SIG-M5 treated with dmso at 0.1 percent for 504 hours (cell line): ENCODE results near the gene PXK.

Experiments
- DNase-seq: peaks from one replicate; lab custom pipeline; 2025; ENCODE audit not compliant: unreplicated experiment; lab: John Stamatoyannopoulos, UW

PXK gene

DNA sequence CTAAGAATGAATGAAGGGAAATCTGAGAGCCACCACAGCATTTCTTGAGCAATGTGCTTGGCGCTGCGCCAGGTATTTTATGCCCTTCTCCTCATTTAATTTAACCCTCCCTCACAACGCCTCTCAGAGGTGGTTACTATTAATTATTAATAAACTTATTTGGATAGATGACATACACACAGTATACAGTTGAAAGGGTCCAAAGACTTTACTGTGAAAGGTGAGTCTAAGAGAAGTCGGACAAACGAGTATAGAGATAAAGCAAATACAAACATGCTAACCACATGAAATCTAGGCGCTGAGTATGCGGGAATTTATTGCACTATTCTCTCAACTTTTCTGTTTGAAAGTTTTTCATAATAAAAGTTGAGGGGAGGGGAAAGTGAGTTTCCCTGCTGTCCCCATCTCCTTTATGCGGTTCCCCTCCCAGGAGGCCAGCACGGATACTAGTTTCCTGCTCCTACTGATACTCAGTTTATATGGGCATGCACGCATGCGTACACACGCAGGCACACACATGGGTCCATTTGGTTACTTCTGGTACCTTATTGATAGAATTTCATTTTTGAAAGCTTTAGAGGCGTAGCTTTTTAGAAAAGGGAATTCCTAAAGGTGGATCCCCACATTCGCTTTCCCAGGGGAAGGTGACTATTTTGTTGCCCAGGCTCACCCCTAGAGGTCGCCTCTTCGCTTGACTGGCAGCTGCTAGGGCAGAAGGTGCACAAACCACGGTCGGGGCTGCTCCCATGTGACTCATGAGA lies 130.7 kb downstream of the PXK start:
- DNase-seq = peak; percentile 66

DNA sequence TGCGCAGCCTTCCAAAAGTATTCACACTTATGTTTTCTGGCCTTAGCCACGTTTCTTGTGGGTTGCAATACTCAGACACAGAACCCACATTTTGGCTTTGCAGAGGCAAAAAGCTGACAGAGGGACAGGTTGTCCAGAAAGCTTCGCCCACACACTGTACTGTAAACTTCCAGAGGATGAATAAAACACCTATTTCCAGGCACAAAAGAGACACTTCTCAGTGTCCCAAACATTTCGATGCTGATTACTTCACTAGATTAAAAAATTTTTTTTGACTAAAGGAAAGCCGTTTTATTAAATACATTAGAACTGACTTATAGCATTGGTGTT lies 131.2 kb downstream of the PXK start:
- DNase-seq = no peak

DNA sequence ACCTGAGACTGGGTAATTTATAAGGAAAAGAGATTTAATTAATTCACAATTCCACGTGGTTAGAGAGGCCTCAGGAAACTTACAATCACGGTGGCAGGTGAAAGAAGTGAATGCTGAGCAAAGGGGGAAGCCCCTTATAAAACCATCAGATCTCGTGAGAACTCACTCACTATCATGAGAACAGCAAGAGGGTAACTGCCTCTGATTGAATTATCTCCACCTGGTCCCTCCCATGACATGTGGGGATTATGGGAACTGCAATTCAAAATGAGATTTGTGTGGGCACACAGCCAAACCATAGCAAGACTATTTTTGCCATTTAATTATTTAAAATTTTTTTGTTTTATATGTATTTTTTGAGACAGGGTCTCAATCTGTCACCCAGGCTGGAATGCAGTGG lies 132.2 kb downstream of the PXK start:
- DNase-seq = no peak

DNA sequence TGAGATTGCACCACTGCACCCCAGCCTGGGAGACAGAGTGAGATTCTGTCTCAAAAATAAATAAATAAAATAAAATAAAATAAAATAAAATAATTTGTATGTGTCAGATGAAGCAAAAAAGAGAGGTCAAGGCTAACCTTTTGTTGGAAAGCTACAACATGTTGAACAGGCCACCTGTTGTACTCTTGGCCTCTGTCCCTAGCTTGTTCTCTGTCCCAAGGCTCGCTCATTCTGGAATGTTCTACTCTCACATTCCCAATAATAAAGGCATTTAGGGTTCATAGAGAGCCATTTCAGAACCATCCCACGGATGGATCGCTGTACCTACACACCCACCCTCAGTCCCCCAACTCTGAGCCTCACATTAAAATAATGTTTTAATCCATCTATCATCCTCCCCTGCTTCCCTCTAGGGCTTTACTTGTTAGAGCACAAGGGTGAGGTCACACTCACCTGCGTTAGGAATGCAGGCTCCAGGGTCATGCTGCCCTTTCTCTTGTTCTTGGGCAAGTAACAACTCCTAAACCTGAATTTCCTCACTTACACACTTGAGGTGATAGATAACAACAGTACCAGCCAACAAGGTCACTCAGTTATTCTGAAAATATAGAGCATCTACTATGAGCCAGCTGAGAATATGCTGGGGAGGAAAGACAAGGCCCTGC lies 134.3 kb downstream of the PXK start:
- DNase-seq = no peak

DNA sequence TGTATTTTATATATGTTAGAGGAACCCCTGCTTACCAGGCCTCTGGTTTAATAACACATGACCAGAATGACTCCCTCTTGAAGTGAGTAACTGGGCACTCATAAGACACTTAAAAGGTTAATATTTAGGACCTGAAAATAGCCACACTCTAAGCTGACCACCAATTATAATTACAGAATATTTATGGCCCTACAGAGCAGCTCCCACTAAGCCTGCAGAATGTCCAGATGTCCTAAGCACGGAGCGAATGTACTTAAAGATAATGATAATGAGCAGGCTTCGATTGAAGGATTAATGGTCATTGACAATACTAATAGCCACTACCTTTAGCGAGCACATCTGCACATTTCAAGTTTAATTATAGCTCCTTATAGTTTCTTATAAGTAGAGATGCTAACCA lies 136.4 kb downstream of the PXK start:
- no peak for DNase-seq

DNA sequence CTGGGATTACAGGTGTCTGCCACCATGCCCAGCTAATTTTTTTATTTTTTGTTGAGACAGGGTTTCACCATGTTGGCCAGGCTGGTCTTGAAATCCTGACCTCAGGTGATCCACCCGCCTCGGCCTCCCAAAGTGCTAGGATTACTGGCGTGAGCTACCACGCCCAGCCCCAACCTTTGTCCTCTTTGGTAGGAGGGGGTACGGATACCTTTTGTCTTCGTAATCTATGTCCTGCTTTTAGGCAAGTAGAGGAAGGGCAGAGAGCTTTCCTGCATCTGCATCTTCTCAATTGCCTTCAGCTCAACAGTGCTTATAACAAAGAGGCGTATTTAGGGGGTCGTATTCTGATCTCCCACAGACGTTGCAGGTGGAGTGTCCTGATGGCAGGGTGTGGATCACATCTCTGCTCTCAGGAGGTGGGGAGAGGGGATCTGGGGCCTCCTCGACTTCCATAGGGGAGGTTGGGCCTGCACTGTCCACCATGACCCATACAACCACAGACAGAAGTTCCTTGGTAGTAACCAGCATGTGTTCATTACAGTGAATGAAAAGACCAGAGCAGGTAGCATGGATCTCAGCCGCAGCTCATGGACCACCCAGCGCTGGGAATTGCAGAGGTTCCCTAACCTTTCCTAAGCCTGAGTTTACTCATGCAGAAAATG lies 137.8 kb downstream of the PXK start:
- no peak for DNase-seq

DNA sequence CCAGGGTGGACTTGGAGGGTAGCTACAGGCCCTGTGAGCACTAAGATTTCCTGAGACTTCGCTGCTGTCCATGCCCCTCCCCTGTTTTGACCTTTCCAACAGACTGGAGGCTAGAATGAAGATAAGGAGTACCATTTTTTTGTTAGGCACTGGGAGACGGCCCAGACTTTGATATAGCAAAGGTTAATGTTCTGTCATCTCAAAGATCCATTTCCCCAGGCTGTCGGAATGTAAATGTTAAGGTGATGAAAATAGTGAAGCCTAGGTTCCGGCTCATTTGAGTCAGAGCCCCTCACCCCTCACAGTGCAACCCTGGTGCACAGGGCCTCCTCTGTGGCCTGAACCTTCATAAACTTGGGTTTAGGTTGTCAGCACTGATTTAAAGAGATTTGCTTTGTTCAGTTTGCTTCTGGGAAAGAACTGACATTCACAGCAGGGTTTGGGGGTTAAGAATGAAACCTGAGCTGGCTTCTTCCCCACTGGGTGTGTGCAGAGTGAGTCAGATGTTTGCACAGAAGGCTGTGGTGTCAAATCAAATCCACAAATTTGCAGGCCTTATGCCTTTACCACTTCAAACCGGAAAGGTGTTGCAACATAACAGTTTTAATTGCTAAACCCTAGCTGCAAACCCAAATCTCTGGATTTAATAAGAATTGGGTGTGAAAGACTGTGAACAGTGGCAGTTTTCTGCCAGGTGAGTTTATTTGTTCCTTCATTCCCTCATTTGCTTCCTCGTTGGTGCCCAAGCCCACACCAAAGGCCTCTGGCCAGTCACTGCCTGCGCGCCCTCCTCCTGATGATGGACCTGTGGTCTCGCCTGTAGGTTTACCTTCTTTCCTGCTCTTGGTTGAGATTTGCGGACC lies 138.6 kb downstream of the PXK start:
- DNase-seq = peak; percentile 97

DNA sequence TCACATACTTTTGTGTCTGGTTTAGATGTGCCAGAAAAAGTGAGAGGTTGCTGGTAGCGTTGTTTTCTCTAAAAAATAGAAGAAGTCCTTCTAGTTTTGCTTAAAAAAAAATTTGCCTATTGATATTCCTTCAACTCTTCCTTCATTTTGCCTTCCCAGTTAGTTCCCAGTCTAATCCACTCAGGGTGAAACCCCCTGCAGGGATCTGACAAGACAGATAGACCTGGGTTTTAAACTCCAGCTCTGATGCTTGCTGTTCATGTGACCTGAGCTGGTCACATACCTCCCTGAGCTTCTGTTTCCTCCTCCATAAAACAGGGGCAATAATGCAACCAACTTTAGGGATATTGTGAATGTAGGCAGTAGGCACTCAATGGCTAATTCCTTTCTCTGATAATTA lies 140.6 kb downstream of the PXK start:
- no peak for DNase-seq

DNA sequence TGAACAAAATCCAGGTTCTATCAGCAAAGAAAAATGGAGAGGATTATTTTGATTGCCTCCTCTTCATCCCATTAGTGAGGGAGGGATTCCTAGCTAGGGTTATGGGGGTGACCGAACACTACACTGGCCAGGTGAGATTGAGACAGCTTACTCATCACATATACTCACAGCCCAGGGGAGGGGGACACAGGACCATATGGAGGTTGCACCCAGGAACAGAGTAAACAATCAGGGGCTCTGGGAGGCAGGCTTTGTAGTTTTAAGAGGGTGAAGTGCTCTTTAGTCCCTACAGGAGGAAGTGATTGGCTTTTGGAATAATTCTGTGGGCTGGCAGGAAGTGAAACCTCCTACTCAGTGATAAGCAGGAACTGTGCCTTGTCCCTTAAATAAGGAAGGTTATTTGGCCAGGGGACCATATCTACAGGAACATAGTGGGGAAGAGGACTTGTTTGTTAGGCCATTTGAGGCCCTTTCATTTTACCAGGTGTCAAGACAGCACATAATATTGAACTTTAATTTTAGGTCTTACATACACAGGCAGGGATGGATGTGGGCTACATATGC lies 141.7 kb downstream of the PXK start:
- DNase-seq = peak; percentile 92

DNA sequence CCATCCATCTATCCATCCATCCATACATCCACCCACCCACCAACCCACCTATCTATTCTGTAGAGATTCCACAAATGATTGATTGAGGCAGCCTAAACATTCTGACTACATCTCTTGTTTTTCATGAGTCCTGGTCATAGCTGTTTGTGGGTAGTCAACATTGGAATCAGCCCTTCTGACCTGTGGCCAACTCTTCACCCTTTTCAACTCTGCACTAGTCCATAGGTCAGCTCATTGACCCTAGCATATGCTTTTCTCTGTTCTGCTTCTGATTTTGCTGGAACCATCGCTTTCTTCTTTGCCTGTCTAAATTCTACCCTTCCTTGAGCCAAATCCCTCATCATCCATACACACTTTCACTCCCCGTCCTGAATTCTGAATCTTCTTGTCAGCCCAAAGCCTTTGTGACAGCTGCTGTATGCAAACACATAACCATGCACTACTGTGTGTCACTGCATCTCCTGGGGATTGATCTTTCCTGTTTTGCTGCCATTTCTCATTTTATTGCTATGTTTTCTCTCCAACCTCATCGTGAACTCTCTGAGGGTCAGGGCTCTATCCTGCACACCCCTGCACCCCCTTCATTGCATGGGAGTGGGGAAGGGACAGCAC lies 142.4 kb downstream of the PXK start:
- DNase-seq = no peak
